Measurements from ENCODE around the gene MAP2K2.

MAP2K2 gene

GRCh38 chr19:4097501-4097900, 26.4 kb downstream of the MAP2K2 start:
- DNase-seq: no peak

DNA sequence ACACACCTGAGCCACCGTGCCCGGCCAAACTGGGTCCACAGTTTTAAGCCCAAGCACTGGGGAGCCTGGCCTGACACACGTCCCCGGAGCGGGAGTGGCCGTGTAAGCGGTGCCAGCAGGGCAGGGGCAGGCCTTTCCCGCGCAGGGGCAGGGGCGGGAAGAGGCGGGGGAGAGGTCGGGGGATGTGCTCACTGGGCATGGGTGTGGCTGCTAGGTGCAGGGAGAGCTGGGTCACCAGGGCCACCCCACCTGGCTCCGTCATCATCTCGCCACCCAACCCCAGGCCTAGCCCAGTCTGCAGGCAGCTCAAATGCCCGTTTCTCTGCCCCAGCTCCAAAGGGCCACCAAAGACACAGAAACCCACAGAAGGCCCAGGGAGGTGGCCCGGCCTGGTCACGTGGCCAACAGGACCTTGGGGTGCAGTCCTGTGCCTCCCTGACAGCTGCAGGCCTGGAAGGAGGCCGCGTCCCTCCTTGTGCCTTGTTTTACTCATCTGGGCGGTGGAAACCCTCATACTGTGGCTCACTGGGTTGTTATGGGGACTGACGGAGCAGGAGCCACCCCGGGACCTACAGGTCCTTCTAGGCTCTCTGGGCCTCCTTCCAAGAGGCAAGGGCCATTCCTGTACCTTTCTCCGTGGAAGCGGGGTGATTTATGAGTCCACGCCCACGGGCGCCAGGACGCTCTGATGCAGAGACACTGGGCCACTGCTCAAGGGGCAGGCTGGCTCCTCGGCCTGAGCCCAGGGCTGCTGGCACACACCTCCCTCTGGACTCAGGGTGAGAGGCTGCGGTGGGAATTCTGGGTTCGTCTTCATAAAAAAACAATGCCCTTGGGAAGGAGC, 27.7 kb downstream of the MAP2K2 start:
- no peak for DNase-seq

DNA sequence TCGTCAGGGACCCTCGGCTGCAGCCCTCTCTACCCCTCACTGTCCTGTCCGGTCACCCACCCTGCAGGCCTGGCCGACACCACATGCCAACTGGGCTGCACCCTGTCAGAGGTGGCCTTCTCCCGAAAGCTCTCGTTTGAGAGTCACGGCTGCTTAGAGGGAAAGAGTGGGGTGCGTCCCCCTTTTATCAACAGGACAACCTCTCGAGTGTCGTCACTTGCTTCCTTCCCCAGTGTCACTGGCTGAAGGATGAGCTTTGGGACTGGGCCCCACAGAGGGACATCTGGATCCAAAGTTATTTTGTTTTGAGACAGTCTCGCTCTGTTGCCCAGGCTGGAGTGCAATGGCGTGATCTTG, 28.5 kb downstream of the MAP2K2 start:
- DNase-seq: no peak

- DNase-seq: no peak
These were observed 29.0 kb downstream of the MAP2K2 start for GRCh38 chr19:4094761-4095487.

GRCh38 chr19:4094291-4094690, 29.6 kb downstream of the MAP2K2 start:
- no peak for DNase-seq

- no peak for DNase-seq
These were observed 30.2 kb downstream of the MAP2K2 start for GRCh38 chr19:4093643-4094175.

GRCh38 chr19:4090356-4091220, 33.3 kb downstream of the MAP2K2 start:
- no peak for DNase-seq

- DNase-seq: no peak
These were observed 34.0 kb downstream of the MAP2K2 start for GRCh38 chr19:4089946-4090345.

GRCh38 chr19:4089400-4089908, 34.5 kb downstream of the MAP2K2 start:
- peak; percentile 90 for DNase-seq

GRCh38 chr19:4088975-4089374, 34.9 kb downstream of the MAP2K2 start:
- DNase-seq: peak; percentile 95

- DNase-seq: no peak
These were observed 35.9 kb downstream of the MAP2K2 start for GRCh38 chr19:4087787-4088679.

DNA sequence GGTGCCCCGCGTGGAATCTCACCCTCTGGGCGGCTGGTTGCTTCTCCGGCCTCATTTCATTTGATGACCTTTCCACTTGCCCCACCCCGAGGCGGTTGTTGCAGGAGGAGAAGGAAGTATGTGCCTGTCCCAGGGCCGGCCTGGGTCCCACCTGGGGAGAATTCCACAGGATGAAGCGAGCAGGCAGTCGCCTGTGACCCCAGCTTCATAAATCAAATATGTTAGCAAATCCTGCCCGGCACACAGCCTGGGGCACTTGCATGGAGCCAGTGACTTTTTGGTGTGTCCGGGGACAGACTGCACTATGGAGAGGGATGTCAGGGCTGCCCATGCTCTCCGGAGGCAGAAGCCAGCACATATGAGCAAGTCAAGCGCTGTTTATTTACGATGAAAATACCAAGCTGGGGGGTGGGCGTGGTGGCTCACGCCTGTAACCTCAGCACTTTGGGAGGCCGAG, 37.5 kb downstream of the MAP2K2 start:
- DNase-seq: no peak

GRCh38 chr19:4084547-4084877, 39.4 kb downstream of the MAP2K2 start:
- no peak for DNase-seq

DNA sequence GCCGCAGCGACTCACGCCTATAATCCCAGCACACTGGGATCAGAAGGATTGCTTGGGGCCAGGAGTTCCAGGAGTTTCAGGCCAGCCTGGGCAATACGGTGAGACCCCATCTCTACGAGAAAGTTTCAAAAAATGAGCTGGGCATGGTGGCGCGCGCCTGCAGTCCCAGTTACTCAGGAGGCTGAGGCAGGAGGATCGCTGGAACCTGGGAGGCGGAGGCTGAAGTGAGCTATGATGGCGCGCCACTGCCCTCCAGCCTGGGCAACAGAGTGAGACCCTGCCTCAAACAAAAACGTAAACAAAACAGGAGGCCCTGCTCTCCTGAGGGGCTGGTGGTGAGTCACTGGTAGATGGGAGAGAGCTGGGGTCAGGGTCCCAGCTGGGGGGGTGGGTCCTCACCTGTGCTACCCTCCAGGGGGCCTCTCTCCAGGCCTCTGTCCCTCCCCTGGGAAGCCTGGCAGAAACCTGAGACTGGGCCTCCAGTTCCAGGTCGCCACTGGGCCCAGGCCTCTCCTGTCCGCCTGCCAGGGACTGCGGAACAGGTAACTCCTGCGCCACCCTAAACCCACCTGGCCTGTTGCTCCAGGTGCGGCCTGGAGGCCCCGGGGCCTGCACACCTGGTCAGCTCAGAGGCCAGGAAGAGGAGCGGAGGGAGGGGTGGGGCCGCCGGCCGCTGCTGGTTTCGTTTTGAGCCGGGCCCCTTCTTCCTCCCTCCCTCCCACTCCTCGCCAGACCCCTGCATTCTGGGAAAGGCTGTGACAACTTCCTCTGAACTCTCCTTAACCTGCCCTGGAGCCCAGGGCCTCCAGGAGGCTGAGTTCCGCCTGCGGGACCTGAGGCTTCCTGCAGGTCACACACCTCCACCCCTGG, 40.0 kb downstream of the MAP2K2 start:
- no peak for DNase-seq

DNA sequence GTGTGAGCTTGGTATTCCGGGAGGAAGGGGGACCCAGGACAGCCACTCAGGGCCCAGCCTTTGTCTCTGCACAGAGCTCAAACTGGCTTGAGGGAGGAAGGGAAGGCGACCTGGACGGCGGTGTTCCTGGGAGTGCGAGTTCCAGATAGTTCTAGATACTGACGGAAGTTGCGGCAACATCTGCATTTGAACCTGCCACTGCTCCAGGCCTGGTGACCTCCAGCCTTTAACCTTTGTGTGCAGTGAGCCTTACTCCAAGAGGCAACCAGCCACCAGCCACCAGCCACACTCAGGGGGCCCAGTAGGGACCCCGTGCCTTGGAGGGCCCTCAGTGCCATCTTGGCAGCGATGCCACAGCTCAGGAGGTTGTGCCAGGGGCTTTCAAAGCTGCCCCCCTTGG, 41.8 kb downstream of the MAP2K2 start:
- no peak for DNase-seq

DNA sequence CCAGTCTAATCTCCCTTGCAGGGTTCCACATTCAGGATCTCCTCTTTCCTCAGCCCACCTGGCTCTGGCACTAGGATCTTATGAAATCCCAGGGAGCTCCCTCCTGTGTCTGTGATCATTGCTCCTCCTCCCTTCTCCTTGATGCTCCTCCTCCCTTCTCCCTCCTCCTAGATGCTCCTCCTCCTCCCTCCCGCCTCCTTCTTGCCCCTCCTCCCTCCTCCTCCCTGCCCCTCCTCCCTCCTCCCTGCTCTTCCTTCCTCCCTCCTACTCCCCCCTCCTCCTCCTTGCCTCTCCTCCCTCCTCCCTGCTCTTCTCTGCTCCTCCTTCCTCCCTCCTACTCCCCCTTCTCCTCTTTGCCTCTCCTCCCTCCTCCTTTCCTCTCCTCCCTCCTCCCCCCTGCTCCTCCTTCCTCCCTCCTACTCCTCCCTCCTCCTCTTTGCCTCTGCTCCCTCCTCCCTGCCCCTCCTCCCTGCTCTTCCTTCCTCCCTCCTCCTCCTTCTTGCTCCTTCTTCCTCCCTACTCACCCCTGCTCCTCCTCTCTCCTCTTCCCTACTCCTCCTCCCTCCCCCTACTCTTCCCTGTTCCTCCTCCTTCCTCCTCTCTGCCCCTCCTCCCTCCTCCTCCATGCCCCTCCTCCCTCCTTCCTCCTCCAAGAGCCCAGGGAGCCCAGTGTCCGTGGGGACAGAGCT, 42.3 kb downstream of the MAP2K2 start:
- peak; percentile 53 for DNase-seq

- no peak for DNase-seq
These were observed 43.4 kb downstream of the MAP2K2 start for GRCh38 chr19:4080473-4080872.

DNA sequence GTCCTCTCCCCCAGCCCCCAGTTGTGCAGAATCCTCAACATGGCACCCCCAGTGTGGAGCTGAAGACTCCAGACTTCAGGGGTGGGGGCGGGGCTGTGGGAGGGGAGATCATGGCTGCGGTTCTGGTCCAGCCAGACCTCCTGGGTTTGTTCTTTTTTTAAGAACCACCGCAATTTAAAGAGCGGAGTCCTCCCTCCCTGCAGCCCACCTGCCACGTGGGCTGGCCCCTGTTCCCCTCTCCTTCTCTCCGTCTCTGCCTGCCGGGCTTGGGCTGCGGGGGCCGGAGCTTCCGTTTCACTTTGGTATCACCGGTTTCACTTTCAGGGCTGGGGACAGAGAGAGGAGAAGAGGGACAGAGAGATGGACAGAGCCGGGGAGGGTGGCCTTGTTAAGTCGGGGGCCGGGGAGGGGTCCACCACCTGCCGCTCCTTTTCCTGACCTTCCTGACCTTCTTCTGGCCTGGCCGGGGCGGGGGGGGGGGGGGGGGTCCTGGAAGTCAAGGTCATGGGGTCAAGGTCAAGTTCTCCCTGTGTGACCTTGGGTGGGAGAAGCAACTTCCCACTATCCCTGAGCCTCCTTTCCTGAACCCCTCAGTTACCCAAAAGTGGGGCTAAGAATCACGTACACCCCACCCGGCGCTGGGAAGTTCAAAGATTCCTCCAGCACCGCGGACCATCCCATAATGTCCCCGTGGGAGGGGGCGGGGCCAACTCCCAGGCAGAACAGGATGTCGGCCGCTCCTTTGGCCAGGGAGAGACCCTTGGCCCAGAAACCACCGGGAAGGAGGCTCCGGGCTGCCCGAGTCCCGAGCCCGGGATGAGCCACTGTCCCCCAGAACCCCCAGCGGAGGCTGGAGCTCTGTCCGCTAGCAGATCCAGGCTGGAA, 45.9 kb downstream of the MAP2K2 start:
- DNase-seq: peak; percentile 76

GRCh38 chr19:4077007-4077374, 46.9 kb downstream of the MAP2K2 start:
- DNase-seq: no peak

Data from hematopoietic multipotent progenitor cell treated with erythropoietin and hydrocortisone succinate and interleukin-3 and kit ligand, for 6 days (in vitro differentiated cells).